Skin epidermis (tissue), 12 donors: ENCODE measurements around the gene PLXDC2.

Experiments
- H3K27ac ChIP-seq, 21 experiments: fragments of 200-600 bp; sonication (generic) in 11 of 21; one replicate each; pipeline ENCODE4 v1.5.0; 2020; ENCODE audit warnings: mild to moderate bottlenecking in 3 of 21, inconsistent platforms in 2 of 21, moderate library complexity in 2 of 21
- H3K4me3 ChIP-seq, 7 experiments: fragments of 200-600 bp; sonication (generic) in 2 of 7; one replicate each; pipeline ENCODE4 v1.5.0; 2020; ENCODE audit warnings: inconsistent platforms in 2 of 7, mild to moderate bottlenecking in 2 of 7, moderate library complexity in 1 of 7

Gene PLXDC2

GRCh38 chr10:19895500-19895899, 79.3 kb downstream of the PLXDC2 start:
- H3K27ac ChIP-seq, result no peak overlapping the region
- H3K4me3 ChIP-seq, result no peak overlapping the region

- H3K4me3 ChIP-seq, result no peak overlapping the region
These were observed 86.2 kb downstream of the PLXDC2 start for GRCh38 chr10:19902456-19902855.

GRCh38 chr10:19904202-19904661, 88.0 kb downstream of the PLXDC2 start:
- Histone ChIP-seq H3K4me3 (no peak overlapping the region), H3K27ac (no peak overlapping the region)

More at GRCh38 chr10:19902456-19902855, 86.2 kb downstream of the PLXDC2 start:
- H3K27ac ChIP-seq, result no peak overlapping the region

GRCh38 chr10:19906108-19906791, 90.0 kb downstream of the PLXDC2 start:
- Histone ChIP-seq H3K27ac (no peak overlapping the region), H3K4me3 (no peak overlapping the region)

GRCh38 chr10:19908991-19909696, 92.9 kb downstream of the PLXDC2 start:
- Histone ChIP-seq H3K27ac (peak overlapping the region in 1 of 21 experiments; percentile 3), H3K4me3 (no peak overlapping the region)

- H3K4me3 ChIP-seq, result no peak overlapping the region
- no peak overlapping the region for H3K27ac ChIP-seq
These were observed 95.7 kb downstream of the PLXDC2 start for GRCh38 chr10:19911886-19912285.

GRCh38 chr10:19913987-19914386, 97.8 kb downstream of the PLXDC2 start:
- no peak overlapping the region for H3K4me3 ChIP-seq

GRCh38 chr10:19915125-19915524, 98.9 kb downstream of the PLXDC2 start:
- Histone ChIP-seq H3K4me3 (no peak overlapping the region), H3K27ac (no peak overlapping the region)

More at GRCh38 chr10:19913987-19914386, 97.8 kb downstream of the PLXDC2 start:
- H3K27ac ChIP-seq, result no peak overlapping the region

GRCh38 chr10:19915816-19916215, 99.6 kb downstream of the PLXDC2 start:
- H3K4me3 ChIP-seq, result no peak overlapping the region
- no peak overlapping the region for H3K27ac ChIP-seq

GRCh38 chr10:19917751-19918478, 101.7 kb downstream of the PLXDC2 start:
- H3K4me3 ChIP-seq, result no peak overlapping the region
- H3K27ac ChIP-seq, result peak overlapping the region in 2 of 21 experiments; percentile 14 to 22

GRCh38 chr10:19918794-19919193, 102.6 kb downstream of the PLXDC2 start:
- Histone ChIP-seq H3K4me3 (no peak overlapping the region), H3K27ac (peak overlapping the region in 4 of 21 experiments; percentile 6 to 24 (median 18))

GRCh38 chr10:19919671-19920070, 103.4 kb downstream of the PLXDC2 start:
- Histone ChIP-seq H3K4me3 (no peak overlapping the region), H3K27ac (peak overlapping the region in 6 of 21 experiments; percentile 3 to 85 (median 26))

GRCh38 chr10:19920075-19920726, 104.0 kb downstream of the PLXDC2 start:
- no peak overlapping the region for H3K4me3 ChIP-seq
- peak overlapping the region in 10 of 21 experiments; percentile 3 to 88 (median 26) for H3K27ac ChIP-seq

GRCh38 chr10:19921300-19922140, 105.3 kb downstream of the PLXDC2 start:
- Histone ChIP-seq H3K27ac (peak overlapping the region in 19 of 21 experiments; percentile 3 to 88 (median 69)), H3K4me3 (no peak overlapping the region)

- no peak overlapping the region for H3K4me3 ChIP-seq
- peak overlapping the region in 19 of 21 experiments; percentile 3 to 88 (median 69) for H3K27ac ChIP-seq
These were observed 106.2 kb downstream of the PLXDC2 start for GRCh38 chr10:19922236-19922963.

GRCh38 chr10:19925064-19925463, 108.8 kb downstream of the PLXDC2 start:
- H3K27ac ChIP-seq, result no peak overlapping the region
- no peak overlapping the region for H3K4me3 ChIP-seq

- peak overlapping the region in 12 of 21 experiments; percentile 2 to 72 (median 55) for H3K27ac ChIP-seq
These were observed 112.7 kb downstream of the PLXDC2 start for GRCh38 chr10:19928936-19929335.

GRCh38 chr10:19929506-19930140, 113.4 kb downstream of the PLXDC2 start:
- no peak overlapping the region for H3K4me3 ChIP-seq
- peak overlapping the region in 11 of 21 experiments; percentile 2 to 72 (median 55) for H3K27ac ChIP-seq

More at GRCh38 chr10:19928936-19929335, 112.7 kb downstream of the PLXDC2 start:
- H3K4me3 ChIP-seq, result no peak overlapping the region
